T-helper 22 cell (primary cell): ENCODE measurements around the gene ZBTB17.
"Not testable (repeated sequence)": the region's sequence is repeated elsewhere in the genome, so short reads cannot be mapped to it uniquely, and the experiment has no call there.

Experiments
- DNase-seq: peaks from one replicate; pipeline ENCODE4 v3.0.0-alpha.2; 2020; ENCODE audit warnings: low read depth

ZBTB17 gene

GRCh38 chr1:16011936-16012589 lies 36.2 kb upstream of the ZBTB17 start:
- no peak for DNase-seq

GRCh38 chr1:16010837-16011236 lies 34.9 kb upstream of the ZBTB17 start:
- no peak for DNase-seq

GRCh38 chr1:16009678-16010077 lies 33.8 kb upstream of the ZBTB17 start:
- DNase-seq: no peak

- DNase-seq: peak; percentile 26
Observed at GRCh38 chr1:16009030-16009460, 33.1 kb upstream of the ZBTB17 start.

- DNase-seq: no peak
Observed at GRCh38 chr1:16007671-16008341, 31.9 kb upstream of the ZBTB17 start.

GRCh38 chr1:16006552-16007485 lies 30.9 kb upstream of the ZBTB17 start:
- DNase-seq: no peak

DNA sequence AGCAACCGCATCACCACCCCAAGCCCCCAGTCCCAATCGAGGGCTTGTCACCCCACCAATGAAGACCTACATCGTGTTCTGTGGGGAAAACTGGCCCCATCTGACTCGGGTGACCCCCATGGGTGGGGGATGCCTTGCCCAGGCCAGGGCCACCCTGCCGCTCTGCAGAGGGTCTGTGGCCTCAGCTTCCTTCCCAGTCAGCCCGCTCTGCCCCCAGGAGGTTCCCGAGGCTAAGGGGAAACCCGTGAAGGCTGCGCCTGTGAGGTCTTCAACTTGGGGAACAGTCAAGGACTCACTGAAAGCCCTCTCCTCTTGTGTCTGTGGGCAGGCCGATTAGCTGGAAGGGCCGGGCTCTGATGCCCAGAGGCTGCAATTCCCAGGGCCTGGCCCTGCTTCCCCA lies 30.1 kb upstream of the ZBTB17 start:
- no peak for DNase-seq

- DNase-seq: no peak
Observed at GRCh38 chr1:16005597-16005996, 29.7 kb upstream of the ZBTB17 start.

DNA sequence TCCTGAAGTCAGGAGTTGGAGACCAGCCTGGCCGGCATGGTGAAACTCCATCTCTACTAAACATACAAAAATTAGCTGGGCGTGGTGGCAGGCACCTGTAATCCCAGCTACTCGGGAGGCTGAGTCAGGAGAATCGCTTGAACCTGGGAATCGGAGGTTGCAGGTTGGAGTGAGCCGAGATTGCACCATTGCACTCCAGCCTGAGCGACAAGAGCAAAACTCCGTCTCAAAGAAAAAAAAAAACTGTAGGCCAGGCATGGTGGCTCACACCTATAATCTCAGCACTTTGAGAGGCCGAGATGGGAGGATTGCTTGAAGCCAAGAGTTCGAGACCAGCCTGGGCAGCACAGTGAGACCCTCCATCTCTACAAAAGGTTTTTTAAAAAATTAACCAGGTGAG lies 25.4 kb upstream of the ZBTB17 start:
- DNase-seq: not testable (repeated sequence)

GRCh38 chr1:15998929-15999328 lies 23.0 kb upstream of the ZBTB17 start:
- no peak for DNase-seq

- no peak for DNase-seq
Observed at GRCh38 chr1:15997637-15998280, 21.9 kb upstream of the ZBTB17 start.

DNA sequence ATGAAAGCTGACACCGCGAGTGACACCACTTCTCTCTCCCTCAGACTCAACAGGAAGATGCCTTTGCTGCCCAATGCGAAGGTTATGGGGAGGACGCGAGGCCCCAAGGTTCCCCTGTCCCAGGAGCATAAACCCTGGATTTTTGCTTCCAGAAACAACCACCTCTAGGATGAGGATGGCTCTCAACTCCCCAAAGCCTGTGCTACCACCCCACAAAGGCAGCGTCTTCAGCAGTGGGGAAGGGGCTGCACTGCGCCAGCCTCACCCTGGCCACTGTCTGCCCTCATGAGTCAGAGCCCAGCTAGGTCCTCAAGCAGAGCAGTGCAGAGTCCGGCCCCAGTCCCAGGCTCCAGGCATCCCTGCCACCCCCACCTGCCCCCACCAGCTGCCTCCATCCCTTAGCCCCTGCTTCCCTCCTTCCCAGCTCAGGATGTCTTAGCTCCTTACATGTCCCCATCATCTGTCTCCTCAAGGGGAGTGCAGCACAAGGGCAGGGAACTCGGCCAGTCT lies 21.2 kb upstream of the ZBTB17 start:
- DNase-seq: no peak

GRCh38 chr1:15994590-15995351 lies 18.9 kb upstream of the ZBTB17 start:
- DNase-seq: no peak

GRCh38 chr1:15994081-15994480 lies 18.2 kb upstream of the ZBTB17 start:
- no peak for DNase-seq

GRCh38 chr1:15993666-15994065 lies 17.8 kb upstream of the ZBTB17 start:
- DNase-seq: no peak

- no peak for DNase-seq
Observed at GRCh38 chr1:15992582-15993500, 16.9 kb upstream of the ZBTB17 start.

GRCh38 chr1:15992187-15992553 lies 16.3 kb upstream of the ZBTB17 start:
- no peak for DNase-seq

DNA sequence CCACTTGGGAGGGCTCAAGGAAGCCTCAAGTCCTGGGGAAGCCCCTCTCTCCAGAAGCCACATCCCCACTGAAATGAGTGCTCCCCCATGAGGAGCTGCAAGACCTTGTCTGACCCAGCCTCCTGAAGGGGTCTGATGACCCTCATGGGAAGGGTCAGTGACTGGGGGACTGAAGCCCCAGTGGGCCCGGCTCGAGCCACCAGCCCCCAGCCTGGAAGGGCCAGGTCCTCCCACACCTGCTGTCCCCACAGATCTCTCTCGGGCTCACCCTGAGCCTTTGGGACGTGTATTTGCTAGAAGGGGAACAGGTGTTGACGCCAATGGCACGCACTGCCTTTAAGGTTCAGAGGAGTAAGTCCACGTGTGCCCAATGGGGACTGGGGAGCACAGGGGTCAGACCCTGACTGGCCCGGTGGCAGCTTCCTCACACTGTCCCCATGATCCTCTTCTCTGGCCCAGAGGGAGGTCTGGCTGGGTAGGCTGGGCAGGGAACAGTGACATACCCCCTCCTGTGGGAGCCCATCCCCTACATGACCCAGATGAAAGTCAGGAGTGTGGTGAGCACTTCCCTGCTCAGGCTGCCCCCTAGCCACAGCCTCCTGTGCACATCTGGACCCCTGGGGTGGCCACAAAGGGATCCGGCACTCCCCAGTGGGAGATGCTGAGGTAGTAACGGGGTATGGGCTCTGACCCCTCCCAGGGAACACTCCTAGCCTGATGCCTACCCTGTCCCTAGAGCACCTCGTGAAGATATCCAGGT lies 15.7 kb upstream of the ZBTB17 start:
- DNase-seq: no peak

DNA sequence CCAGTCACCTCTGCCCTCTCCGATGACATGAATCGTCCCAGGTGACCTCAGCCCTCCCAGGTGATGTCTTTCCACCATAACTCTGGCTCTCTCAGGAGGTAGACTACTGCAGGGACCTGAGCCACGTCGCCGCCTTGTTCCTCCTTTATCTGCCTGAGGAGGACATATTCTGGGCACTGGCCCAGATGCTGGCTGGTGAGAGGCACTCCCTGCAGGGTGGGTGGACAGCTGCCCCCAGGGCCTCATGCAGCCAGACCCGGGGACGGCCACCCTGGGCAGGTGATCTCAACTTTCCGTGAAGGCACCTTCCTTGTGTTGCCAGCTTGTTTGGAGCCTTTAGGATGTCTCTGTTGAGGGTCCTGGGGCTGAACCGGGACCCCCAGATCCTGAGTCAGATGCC lies 13.9 kb upstream of the ZBTB17 start:
- DNase-seq: no peak
